DOHH2 (cell line): ENCODE data around the gene ZNF211.

ENCODE experiments used
- CTCF ChIP-seq: fragments of 200-600 bp; sonication (generic); IDR thresholded peaks from one replicate; pipeline ENCODE4 v1.5.1; 2014; ENCODE audit warnings: antibody characterized with exemption, mild to moderate bottlenecking, low read depth, low read length; ENCODE audit not compliant: poor library complexity, severe bottlenecking
- EZH2phosphoT487 ChIP-seq: fragments of 200-600 bp; sonication (generic); IDR thresholded peaks from 2 replicates; pipeline ENCODE4 v1.6.1; 2017; ENCODE audit warnings: borderline replicate concordance, mild to moderate bottlenecking, antibody characterized with exemption, low read length, moderate library complexity, mixed read lengths

DNA sequence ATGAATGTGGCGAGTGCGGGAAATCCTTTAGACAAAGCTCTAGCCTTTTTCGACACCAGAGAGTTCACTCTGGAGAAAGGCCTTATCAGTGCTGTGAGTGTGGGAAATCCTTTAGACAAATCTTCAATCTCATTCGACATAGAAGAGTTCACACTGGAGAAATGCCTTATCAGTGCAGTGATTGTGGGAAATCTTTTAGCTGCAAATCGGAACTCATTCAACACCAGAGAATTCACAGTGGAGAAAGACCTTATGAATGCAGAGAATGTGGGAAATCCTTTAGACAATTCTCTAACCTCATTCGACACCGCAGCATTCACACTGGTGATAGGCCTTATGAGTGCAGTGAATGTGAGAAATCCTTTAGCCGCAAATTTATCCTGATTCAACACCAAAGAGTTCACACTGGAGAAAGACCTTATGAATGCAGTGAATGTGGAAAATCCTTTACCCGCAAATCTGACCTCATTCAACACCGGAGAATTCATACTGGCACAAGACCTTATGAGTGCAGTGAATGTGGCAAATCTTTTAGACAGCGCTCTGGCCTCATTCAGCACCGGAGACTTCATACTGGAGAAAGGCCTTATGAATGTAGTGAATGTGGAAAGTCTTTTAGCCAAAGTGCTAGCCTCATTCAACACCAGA lies 54.5 kb downstream of the ZNF211 start:
- no peak for TF ChIP-seq CTCF
- no peak for TF ChIP-seq EZH2phosphoT487
